ENCODE data around the gene FCER2.

Gene FCER2

DNA sequence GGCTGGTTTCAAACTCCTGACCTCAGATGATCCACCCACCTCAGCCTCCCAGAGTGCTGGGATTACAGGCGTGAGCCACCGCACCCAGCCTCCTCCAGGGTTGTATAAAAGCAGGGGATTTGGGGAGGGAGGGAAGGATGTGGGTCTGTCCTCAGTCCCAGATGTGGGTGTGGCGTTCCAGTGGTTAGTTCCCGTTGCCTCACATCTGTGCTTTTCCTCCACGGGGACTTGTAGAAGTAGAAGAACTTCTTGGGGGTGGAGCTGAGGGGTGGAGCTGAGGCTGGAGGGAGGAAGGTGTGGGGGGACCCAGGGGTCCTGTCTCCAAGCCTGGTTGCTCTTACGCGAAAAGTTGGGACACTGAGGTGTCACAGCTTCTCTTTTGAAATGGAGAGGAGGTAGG, 25.6 kb downstream of the FCER2 start:
- no peak for DNase-seq

DNA sequence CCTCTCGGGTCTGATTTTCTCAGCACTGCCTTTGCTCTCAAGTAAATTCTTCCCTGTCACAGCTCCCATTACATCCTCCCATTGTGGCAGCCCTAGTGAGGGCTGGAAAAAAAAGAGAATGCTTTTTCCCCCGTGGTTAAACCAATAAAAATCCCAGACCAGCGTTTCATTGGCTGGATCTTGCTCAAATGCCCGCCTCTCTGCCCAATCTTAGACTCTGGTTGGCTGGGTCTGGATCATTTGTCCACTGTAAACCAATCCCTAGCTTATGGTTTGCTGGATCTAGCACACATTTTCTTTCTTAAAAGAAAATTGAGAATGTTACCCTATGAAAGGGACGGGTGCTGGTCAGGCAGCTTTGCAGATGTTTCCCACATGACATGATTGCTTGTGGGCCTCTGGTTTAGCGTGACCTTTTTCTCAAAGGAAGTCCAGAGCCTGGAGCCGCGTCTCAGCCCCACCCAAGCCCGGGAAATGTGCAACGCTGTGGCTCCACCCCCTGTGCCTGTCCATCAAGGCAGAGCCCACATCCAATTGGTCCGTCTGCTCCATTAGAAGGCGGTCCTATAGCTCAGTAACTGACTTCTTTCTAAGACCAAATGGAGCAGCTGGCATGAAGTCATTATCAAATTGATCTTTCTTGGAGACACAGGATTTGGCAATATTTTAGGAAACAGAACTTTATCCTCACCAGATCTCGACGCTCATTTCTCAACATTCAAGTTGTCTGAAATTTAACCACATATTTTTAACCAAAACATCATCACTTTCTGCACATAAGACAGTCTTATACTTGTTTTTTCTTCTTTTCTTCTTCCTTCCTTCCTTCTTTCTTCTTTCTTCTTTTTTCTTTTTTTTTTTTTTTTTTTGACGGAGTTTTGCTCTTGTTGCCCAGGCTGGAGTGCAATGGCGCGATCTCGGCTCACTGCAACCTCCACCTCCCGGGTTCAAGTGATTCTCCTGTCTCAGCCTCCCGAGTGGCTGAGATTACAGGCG, 27.6 kb downstream of the FCER2 start:
- DNase-seq, result peak; percentile 10

DNA sequence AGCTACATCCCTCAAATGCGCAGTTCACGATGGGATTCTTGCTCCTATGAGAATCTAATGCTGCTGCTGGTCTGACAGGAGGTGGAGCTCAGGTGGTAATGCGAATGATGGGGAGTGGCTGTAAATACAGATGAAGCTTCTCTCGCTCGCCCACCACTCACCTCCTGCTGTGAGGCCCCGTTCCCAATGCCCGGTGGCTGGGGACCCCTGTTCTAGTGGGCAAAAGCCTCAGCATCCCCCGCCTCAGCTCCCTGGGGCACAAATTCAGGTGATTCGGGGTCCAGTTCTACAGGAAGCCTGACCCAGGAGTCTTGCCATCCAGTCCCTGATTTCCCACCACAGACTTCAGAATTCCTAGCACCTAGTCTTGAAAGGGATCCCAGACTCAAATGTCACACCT, 29.4 kb downstream of the FCER2 start:
- no peak for DNase-seq

DNA sequence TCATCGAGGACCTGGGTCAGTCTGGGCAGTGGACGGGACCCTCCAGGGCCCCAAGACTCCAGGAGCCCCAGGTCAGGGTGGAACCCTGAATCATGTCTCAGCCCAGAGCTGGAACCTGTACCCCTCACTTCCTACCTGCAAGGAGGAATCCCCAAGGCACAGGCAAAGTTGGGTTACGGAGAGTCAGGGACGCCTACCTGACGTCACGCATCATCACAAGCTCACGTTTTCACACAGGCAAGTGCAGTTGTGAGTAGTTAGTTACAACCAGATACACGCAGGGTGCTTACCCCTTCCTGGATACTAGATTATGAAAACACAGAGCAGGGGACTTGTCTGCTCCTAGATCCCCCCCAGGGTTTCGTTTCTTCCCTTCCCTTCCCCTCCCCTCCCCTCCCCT, 31.1 kb downstream of the FCER2 start:
- DNase-seq, result no peak

DNA sequence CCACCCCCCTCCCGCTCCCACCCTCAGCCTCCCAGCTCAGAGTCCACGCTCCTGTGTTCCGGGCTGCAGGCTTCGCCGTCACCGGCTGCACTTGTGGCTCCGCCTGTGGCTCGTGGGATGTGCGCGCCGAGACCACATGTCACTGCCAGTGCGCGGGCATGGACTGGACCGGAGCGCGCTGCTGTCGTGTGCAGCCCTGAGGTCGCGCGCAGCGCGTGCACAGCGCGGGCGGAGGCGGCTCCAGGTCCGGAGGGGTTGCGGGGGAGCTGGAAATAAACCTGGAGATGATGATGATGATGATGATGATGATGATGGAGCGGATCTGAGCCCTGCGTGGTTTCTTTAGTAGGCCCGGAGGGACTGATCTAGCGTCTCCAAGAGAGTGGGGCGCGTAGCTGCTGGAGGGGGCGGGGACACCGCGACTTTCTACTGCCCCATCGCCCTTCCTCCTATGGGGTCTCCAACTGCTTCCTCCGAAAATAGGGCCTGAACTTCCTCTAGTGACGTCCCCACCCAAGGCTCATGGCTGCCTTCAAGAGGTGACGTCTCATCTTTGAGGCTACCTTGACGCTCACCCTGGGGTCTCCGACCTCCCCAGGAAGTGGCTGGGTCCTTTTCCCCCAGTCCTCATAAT, 31.7 kb downstream of the FCER2 start:
- DNase-seq, result no peak

DNA sequence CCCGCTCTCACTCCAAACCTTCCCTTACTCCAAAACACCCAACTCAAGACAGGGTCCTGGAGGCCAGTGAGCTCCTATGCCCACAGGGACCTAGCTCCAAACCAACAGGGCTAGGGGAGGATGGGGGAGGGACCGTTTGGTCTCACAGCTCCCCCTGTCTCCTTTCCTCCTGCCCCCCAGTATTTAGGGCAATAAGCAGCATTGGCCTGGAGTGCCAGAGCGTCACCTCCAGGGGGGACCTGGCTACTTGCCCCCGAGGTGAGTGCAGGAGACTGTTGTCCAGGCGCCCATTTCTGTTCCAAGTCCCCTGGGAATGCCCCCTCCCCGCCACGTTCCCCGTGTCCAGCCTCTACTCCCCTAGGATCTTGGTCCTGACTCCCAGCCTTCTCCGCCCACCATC, 32.3 kb downstream of the FCER2 start:
- DNase-seq, result no peak

DNA sequence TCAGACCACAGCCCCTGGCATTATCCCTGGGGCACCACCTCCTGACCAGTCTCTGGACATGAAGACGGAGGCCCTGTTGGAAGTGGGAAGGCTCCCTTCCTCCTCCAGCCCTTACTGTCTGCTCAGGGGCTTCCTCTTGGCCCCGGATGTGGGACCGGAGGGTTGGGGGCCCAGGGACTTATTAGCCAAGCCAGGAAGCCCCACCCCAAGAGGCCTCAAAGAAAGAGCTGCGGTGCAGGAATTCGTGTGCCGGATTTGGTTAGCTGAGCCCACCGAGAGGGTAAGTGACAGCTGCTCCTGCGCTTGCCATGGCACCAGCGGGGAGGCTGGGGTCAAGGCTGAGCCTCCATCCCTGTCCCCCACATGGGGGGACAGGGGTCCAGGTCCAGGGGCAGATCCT, 33.1 kb downstream of the FCER2 start, which contains the start of gene RETN:
Gene RETN (plus strand): TSS at position 208 of the 400 bp plus-strand sequence. CDS start 278 bp downstream, outside the sequence.
- DNase-seq, result no peak

DNA sequence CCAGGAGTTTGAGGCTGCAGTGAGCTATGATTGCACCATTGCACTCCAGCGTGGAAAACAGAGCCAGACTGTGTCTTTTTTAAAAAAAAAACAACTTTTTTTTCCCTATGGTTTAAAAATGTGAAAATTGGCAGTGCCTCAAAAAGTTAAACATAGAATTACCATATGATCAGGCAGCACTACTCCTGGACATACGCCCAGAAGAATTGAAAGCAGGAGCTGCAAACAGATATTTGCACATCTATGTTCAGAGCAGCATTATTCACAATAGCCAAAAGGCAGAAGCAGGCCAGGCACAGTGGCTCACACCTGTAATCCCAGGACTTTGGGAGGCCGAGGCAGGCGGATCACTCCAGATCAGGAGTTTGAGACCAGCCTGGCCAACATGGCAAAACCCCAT, 36.9 kb downstream of the FCER2 start:
- no peak for DNase-seq

DNA sequence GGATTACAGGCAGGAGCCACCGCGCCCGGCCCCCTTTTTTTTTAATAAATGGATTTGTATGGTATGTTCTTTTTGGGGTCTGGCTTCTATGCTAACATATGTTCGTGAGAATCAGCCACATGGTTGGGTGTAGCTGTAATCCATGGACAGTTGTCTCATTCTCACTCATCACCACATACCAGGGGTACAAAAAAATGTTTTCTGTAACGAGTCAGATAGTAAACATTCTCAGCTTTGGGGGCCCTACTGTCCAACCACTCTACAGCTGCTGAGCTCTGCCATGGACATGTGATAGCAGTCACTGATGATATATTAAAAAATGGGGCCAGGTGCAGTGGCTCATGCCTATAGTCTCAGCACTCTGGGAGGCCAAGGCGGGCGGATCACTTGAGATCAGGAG, 38.2 kb downstream of the FCER2 start:
- DNase-seq, result no peak

DNA sequence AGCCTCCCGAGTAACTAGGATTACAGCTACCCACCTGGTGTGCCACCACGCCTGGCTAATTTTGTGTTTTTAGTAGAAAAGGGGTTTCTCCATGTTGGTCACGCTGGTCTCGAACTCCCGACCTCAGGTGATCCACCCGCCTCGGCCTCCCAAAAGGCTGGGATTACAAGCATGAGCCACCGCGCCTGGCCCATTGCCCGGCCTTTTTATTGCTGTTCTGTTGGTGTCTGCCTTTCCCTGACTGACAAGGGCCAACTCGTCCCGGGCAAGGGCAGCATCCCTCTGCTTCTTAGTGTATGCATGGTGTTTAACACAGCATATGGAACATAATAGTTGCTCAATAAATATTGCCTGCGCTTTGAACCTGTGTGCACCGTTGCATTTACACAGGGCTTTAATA, 39.3 kb downstream of the FCER2 start:
- no peak for DNase-seq

DNA sequence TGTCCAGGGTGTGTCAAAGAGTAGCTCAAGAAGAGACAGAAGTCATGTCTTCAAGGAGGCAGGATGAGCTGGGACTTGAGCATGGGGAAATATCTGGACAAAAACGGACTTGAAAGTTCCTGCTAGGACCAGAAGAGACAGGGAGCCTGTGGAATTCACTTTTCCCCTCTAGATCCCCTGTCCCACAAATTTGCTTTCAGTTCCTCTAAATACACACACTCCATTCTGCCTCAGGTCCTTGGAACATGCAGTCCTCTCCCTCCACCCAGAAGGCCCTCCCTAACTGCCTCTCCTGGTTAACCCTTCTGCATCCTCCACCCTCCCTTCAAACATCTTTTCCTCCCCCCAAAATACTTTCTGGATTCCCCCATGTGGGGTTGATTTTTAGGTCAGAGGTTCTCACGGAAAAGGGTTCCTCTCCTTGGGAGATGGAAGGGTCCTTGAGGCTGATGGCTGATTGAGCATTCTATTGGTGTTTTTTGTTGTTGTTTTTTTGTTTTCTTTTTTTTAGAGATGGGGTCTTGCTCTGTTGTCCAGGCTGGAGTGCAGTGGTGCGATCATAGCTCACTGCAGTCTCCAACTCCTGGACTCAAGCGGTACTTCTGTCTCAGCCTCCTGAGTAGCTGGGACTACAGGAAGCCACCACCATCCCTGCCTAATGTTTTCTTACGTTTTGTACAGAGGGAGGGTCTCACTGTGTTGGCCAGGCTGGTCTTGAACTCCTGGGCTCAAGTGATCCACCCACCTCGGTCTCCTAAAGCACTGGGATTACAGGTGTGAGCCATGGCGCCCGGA, 40.0 kb downstream of the FCER2 start:
- no peak for DNase-seq

DNA sequence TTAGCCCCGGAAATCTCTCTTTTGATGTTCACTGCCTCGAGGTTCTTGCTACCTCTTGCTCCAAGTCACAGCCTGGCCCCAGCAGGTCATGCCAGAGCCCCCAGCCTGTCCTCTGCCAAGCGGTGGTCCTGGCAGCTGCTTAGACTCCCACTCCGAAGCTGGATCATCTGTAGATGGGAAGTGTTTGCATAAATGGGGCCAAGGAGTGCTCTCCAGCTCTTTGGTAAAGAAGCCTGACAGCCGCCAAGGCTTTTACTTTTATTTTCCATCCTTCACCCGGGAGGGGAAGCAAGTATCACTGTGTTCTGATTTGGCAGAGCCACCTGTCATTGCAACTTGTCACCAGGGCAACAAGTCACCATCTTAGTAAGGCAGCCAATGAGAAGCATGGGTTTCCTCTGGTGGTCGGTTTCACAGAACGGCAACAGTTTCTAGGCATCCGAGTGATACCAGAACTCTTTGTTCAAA, 43.7 kb downstream of the FCER2 start:
- no peak for DNase-seq

DNA sequence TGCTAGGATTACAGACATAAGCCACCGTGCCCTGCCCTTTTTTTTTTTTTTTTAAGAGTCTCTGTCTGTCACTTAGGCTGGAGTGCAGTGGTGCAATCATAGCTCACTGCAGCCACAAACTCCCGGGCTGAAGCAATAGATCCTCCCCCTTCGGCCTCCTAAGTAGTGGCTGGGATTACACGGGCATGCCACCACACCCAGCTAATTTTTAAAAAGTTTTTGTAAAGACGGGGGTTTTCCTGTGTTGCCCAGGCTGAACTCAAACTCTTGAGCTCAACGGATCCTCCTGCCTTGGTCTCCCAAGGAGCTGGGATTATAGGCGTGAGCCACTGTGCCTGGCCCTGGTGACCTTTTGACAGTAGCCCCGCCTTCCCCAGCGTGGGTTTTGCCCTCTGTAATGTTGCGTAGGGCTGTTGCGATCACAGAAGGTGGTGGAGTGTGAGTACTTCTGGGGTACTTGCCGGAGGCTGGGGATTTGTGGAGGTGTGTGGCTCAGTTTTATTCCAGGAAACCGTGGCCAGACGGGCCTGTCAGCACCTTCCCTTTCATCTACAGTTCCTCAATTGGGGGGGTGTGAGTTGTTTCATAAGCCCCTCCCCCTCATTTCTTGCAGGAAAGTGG, 44.7 kb downstream of the FCER2 start:
- DNase-seq, result no peak

DNA sequence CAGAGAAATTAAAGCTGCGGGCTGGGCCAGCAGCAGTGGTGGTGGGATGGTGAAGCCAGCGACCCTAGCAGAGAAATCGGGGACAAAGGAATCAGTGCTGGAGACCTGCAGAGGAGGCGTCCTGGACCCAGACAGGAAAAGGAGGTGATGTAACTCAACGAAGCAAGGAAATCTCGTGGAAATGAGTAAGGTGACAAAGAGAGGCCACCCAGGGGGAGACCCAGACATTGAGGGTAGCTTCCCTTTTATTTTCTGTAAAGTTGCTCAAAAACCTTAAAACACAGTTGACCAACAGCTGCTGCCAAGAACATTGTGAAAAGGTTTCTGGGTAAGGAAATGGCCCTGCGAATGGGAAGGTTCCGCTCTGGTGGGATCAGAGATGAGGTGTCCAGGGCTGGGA, 46.4 kb downstream of the FCER2 start:
- no peak for DNase-seq

DNA sequence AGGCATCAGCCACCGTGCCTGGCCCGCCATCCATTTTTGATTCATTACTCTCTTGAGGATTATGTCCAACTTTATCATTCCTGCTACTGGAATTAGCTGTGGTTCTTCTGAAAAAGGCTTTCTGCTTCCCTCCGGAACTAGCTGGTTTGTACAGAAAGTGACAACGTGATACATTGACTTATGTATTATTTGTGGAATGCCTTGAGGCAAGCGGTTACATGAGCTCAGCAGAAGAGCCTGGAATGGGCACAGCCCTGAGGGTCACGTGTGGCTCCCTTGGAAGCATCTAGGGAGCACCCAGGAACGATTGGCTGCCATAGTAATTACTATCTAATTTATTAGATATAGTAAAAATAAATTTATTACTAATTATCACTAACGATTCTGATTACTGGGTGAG, 47.5 kb downstream of the FCER2 start:
- no peak for DNase-seq

DNA sequence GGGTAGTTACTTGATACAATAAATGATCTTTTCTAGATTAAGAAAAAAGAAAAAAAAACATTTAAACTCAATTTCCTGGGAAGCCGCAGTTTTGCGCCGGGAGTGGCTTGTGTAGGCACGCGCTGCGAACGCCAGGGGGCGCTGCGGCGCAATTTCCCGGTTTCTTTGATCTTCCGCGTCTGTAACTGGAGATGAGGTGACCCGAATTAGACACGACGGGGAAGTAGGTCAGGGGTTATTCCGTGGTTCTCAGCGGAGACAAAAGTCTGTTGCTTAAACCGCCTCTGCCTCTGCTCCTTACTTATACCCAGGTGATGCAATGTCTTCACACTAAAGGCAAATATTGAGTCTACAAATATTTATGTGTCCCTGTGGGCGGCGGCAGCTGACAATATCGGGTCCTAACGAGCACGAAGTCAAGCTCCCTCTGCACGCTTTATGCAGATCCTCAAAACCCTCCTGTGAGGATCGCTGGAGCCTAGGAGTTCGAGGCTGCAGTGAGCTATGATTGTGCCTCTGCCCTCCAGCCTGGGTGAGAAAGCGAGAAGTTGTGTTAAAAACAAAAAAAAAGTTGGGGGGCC, 49.8 kb downstream of the FCER2 start:
- DNase-seq, result peak; percentile 3

DNA sequence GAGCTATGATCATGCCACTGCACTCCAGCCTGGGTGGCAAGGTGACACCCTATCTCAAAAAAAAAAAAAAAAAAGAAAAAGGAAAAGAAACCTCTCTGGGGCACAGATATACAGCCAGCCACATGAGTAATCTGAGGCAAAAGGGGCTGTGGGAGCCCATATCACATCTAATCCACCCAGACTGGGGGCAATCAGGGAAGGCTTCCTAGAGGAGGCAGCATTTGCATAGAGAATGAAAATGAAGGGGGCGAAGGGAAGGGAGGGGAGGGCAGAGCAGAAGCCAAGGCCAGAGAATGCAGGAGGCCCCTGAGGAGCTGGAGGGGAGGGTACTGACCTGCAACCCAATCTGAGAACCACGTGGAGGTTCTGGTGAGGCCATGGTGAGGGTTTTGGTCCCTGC, 51.8 kb downstream of the FCER2 start:
- no peak for DNase-seq

DNA sequence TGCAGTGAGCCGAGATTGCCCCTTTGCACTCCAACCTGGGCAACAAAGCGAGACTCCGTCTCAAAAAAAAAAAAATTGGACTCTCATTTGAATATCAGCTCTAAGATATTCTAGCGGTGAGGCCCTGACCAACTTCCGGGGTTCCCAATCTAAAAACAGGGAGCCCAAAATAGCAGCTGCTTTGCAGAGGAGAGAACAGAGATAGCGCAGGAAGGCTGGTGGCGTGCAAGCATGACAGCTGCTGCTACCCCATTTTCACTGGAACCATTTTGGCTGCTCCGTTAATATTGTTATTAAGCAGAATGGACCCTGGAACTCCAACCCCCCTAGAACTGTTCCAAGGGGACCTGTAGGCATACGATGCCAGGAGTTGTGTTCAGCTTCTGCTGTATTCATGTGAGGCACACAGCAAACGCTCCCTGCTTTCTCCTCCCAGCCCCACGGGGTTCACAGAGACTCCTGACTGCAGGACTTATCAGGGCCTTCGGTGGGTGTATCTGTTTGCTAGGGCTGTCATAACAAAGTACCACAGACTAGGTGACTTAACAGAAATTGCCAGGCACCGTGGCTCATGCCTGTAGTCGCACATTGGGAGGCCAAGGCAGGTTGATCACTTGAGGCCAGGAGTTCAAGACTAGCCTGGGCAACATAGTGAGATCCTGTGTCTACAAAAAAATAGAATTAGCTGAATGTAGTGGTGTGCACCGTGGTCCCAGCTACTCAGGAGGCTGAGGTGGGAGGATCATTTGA, 53.5 kb downstream of the FCER2 start:
- no peak for DNase-seq

DNA sequence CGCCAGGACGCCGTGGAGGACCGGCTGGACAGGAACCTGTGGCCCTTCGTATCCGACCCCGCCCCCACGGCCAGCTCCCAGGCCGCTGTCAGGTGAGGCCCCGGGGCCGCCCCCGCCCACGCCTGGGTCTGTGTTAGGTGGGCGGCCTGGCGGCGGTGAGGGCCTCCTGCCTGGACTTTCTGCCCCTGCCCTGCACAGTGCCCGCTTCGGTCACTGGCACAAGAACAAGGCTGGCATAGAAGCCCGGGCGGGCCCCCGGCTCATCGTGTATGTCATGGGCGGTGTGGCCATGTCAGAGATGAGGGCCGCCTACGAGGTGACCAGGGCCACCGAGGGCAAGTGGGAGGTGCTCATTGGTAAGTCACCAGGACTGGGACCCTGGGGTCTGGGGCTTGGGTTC, 54.8 kb downstream of the FCER2 start:
- DNase-seq, result no peak

DNA sequence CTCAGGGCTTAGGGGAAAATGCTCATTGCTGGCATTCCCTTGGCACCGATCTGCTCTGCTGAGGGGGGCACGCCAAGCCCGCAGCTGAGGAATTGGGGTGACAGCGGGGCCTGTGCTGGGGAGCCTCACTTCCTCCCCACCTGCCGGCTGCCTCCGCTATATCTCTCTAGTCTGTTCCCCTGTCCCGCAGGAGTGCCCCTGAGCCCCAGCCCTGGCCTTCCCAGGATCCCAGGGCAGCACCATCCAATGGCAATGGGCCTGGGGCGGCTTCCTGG, 55.6 kb downstream of the FCER2 start:
- no peak for DNase-seq

DNA sequence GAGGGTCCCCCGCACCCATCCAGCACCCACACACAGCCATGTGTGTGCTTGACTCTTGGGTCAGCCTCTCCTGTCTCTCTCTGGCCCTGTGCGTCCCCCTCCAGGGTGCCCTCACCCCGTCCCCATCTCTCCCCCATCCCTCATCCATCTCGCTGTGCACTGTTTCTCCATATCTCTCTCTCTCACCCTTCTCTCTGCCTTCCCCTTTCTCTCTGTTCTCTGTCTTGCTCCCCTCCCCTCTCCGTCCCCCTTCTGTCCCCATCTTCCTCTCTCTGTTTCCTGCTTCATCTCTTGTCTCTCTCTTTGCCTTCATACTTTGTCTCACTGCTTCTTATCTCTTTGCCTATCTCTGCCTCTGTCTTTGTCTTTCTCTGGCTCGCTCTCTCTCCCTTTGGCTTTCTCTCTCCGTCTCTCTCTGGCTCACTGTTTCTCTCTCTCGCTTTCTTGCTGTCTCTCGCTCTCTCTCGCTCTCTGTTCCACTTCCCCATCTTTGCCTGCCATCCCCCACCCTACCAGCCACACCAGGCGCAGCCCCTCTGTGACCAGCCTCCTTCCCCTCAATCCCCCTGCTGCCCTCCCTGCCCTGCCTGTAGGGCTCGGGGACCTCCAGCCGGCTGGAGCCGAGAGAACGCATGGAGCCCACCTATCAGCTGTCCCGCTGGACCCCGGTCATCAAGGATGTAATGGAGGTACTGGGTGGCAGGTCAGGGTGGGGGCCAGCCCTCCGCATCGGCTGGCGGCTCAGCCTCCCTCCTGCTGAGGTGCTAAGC, 56.1 kb downstream of the FCER2 start:
- DNase-seq, result no peak
